ENCODE results near the gene CRYL1. TPM values are rescaled to one million over a fixed set of nuclear protein-coding genes. Genes with fewer than 3 reads are reported as not detected.

CRYL1 gene
- total RNA-seq, 1 experiment from 2014 or later: 26.5 TPM

- Histone ChIP-seq H3K4me3 (replicated peaks in 1 of 2; ENCODE audit: low read depth in 1 of 2, low read length in 2 of 2) (no peak overlapping the region), H3K4me2 (ENCODE audit: low read length) (no peak overlapping the region), H3K4me1 (ENCODE audit: control insufficient read depth in 1 of 2, insufficient read depth in 2 of 2, low read length in 2 of 2) (peaks cover 0 to 5% of the 10 kb centered on the region in 2 experiments; a peak in 1 of 4 replicates), H3K9me3 (ENCODE audit: control insufficient read depth in 1 of 2, insufficient read depth in 1 of 2, low read depth in 1 of 2, low read length in 2 of 2) (no peaks in the 10 kb centered on the region), H2AFZ (ENCODE audit: low read depth, low read length, poor library complexity, severe bottlenecking) (no peak overlapping the region), H3K79me2 (ENCODE audit: insufficient read depth, low read length) (no peaks in the 10 kb centered on the region), H3K27me3 (ENCODE audit: insufficient read depth, low read length) (no peaks in the 10 kb centered on the region), H3K9ac (ENCODE audit: low read length) (no peak overlapping the region), H3K36me3 (ENCODE audit: control insufficient read depth in 1 of 2, insufficient read depth in 2 of 2, low read length in 2 of 2) (no peaks in the 10 kb centered on the region), H3K27ac (ENCODE audit: low read depth, low read length) (no peak overlapping the region), H4K20me1 (ENCODE audit: insufficient read depth) (no peaks in the 10 kb centered on the region), H3K9me2 (ENCODE audit: insufficient read depth) (no peaks in the 10 kb centered on the region)
- ChIA-PET CTCF (interaction anchor here (1.6 kb wide), 1 partner anchor 331 kb away, joined by 4 read pairs; no protein-coding TSS in a partner anchor), POLR2A (no interaction called here), RAD21 (ENCODE audit: low non-redundant PET in 1 of 2, low total read pairs in 2 of 2, uncharacterized antibody in 2 of 2, unreplicated experiment in 2 of 2) (no interaction called here)
- intact Hi-C loops (cut with micrococcal nuclease): loop anchor here (5.0 kb wide), 2 partner anchors 214 to 979 kb away; no protein-coding TSS in a partner anchor
- ATAC-seq (no peak), DNase-seq (ENCODE audit: low read depth, low spot score) (no peak)
- BruUV-seq (replicated peaks): no TSS peak
- TF ChIP-seq ATF3 (IDR thresholded peaks at IDR 0.05): no peak
- TF ChIP-seq EGR1 (IDR thresholded peaks at IDR 0.05; ENCODE audit: low read depth): no peak
- TF ChIP-seq EZH2phosphoT487 (IDR thresholded peaks at IDR 0.05; ENCODE audit: borderline replicate concordance): no peak
- TF ChIP-seq ZNF274 (IDR thresholded peaks at IDR 0.05; ENCODE audit: low read depth, low read length): no peak
- no peak for TF ChIP-seq RAD21 (IDR thresholded peaks at IDR 0.05; ENCODE audit: low read depth)
- no peak for TF ChIP-seq CTCF (IDR thresholded peaks at IDR 0.05 in 2 of 3, conservative IDR thresholded peaks at IDR 0.05 in 1 of 3; ENCODE audit: borderline replicate concordance in 1 of 3, insufficient read depth in 1 of 3, low read depth in 2 of 3, low read length in 2 of 3)
- no peak for TF ChIP-seq POLR2AphosphoS5 (IDR thresholded peaks at IDR 0.05; ENCODE audit: low read depth, low read length)
- TF ChIP-seq JUND (IDR thresholded peaks at IDR 0.05): no peak
- no peak for TF ChIP-seq SRF (IDR thresholded peaks at IDR 0.05; ENCODE audit: low read depth)
Measured at GRCh38 chr13:20498129-20498528, 27.5 kb downstream of the CRYL1 start.

Data from HCT116 (cell line).